Right cardiac atrium (tissue), 5 donors: ENCODE data around the gene RFXANK. TPM values are rescaled to one million over a fixed set of nuclear protein-coding genes. Genes with fewer than 3 reads are reported as not detected.
"Not testable (repeated sequence)": the region's sequence is repeated elsewhere in the genome, so short reads cannot be mapped to it uniquely, and the experiment has no call there.

Experiments
- ATAC-seq, 2 donors: fragments of 200-7000 bp; cut with Tn5 transposase; one replicate each; pipeline versions ENCODE4 v1.8.0 to v1.9.1; 2020; ENCODE audit warnings: moderate library complexity in 2 of 2, mild to moderate bottlenecking in 1 of 2
- DNase-seq, 3 donors: peaks; one replicate each; pipeline ENCODE4 v3.0.0-alpha.2; 2020
- H3K27ac ChIP-seq: one replicate; pipeline ENCODE4 v1.5.1; 2013; ENCODE audit warnings: mild to moderate bottlenecking, low read length, control low read depth, moderate library complexity
- H3K27me3 ChIP-seq: one replicate; pipeline ENCODE4 v1.6.1; 2013; ENCODE audit not compliant: control insufficient read depth, insufficient read depth
- H3K4me1 ChIP-seq: one replicate; pipeline ENCODE4 v1.6.1; 2013; ENCODE audit warnings: low read length; ENCODE audit not compliant: control insufficient read depth, insufficient read depth
- H3K4me3 ChIP-seq: one replicate; pipeline ENCODE4 v1.5.1; 2013; ENCODE audit warnings: low read length, control low read depth
- H3K9me3 ChIP-seq: one replicate; pipeline ENCODE4 v1.6.1; 2013; ENCODE audit warnings: low read length; ENCODE audit not compliant: control insufficient read depth
- WGBS: extraction: QIAGEN DNeasy Blood & Tissue Kit; methylation state at CpG from one replicate; pipeline ENCODE4 v1.1.7; 2013; 5-methylcytosine and 5-hydroxymethylcytosine counted together
- intact Hi-C, 4 donors: fragments of 100-400 bp; cut with DNase I; formaldehyde crosslinking; loops; one replicate each; pipeline versions ENCODE4 v1.11.0 to v1.14.0; 2022 to 2023
- polyA plus RNA-seq: library from polyadenylated mRNA; stranded (reverse); fragments of 200-250 nt; gene quantifications from one replicate; pipeline ENCODE4 v1.2.3, GENCODE V29; 2013
- total RNA-seq, 4 donors: library from RNA; stranded (reverse); fragmentation: NEBNext Ultra II Directional; extraction: Animal tissue kit (Norgen Biotek cat#: 25700); gene quantifications; one replicate each; pipeline ENCODE4 v1.2.1, GENCODE V29; 2021
- donor health status: healthy with polysubstance abuse.
- donor health status: DM: no; HTN: yes; CAD: no.
- donor health status: DM: no; HTN: no; CAD: no.
- donor health status: DM: no; HTN: yes; CAD: no; lungs with severe emphysema.
- donor health status: DM: yes; HTN: yes; CAD: no.

The RFXANK gene
- total and polyA plus RNA-seq, 5 donors = 35.2 to 55.0 (median 44.9) TPM

DNA sequence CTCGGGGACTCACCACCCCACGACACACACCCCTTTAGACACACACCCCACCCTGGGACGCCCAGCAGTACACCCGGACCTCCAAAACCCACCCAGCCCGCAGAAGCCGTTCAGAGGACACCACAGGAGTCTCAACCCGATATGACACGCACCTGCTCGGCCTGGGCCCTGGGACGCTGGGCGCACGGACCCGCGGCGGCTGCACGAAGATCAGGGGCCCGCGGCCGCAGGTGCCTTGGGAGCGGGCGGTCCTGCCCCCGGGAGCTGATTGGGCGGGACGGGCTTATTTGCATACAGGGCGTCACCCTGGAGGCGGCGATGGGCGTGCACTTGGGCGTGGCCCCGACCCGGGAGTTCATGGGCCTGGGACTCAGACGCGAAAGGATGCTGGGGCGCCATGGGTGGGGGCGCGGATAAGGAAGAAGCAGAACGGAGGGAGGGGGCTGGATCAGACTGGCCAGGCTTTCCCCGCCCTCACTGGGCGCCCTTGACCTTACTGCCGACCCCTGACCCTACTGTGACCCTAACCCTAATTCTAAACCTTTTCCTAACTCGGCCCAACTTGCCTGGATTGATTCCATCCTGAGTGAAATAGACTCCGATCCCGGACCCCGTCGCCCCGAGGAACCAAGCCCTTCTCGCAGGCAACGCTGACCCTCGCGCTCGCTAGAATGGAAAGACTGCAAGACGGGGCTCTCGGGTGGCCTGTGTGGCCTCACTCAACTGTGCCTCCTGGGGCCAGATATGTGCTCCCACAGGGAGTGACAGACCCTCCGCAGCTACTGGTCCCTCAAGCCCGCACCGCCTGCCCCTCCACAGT lies 21.8 kb upstream of the RFXANK start, which contains the start of gene MEF2B:
Gene MEF2B (minus strand): TSS at position 211 of the 820 bp plus-strand sequence. CDS start 19,528 bp downstream, outside the sequence.
- intact Hi-C loops = no loop called here
- Histone ChIP-seq H3K27ac (no peak within 1 kb of the TSS), H3K9me3 (no peaks in the 10 kb centered on the region), H3K4me1 (no peaks in the 10 kb centered on the region), H3K27me3 (no peaks in the 10 kb centered on the region), H3K4me3 (peak within 1 kb of the TSS; percentile 30)
- ATAC-seq (peak; percentile 91 to 92), DNase-seq (peak; percentile 85 to 91 (median 91))
- 10% methylated on average over 56 of the region's 56 CpGs for WGBS

- intact Hi-C loops = no loop called here
- WGBS = 71% methylated on average over 6 of the region's 6 CpGs
- no peaks in the 10 kb centered on the region for H3K4me1 ChIP-seq
- DNase-seq (no peak), ATAC-seq (no peak)
- no peaks in the 10 kb centered on the region for H3K9me3 ChIP-seq
- no peak overlapping the region for H3K4me3 ChIP-seq
- H3K27ac ChIP-seq = no peak overlapping the region
- H3K27me3 ChIP-seq = no peaks in the 10 kb centered on the region
These were observed 21.0 kb upstream of the RFXANK start for GRCh38 chr19:19170873-19171672.

- intact Hi-C loops = no loop called here
- Histone ChIP-seq H3K9me3 (no peaks in the 10 kb centered on the region), H3K4me1 (no peaks in the 10 kb centered on the region), H3K4me3 (no peak overlapping the region), H3K27me3 (no peaks in the 10 kb centered on the region), H3K27ac (no peak overlapping the region)
- ATAC-seq (no peak), DNase-seq (no peak)
- WGBS = 51% methylated on average over 8 of the region's 8 CpGs
These were observed 20.1 kb upstream of the RFXANK start for GRCh38 chr19:19171821-19172532.

- H3K27ac ChIP-seq, DNase-seq, H3K4me3 ChIP-seq, H3K4me1 ChIP-seq, H3K27me3 ChIP-seq, intact Hi-C loops, H3K9me3 ChIP-seq, ATAC-seq: not testable (repeated sequence)
- 86% methylated on average over 5 of the region's 5 CpGs for WGBS
These were observed 18.8 kb upstream of the RFXANK start for GRCh38 chr19:19173243-19173642.

DNA sequence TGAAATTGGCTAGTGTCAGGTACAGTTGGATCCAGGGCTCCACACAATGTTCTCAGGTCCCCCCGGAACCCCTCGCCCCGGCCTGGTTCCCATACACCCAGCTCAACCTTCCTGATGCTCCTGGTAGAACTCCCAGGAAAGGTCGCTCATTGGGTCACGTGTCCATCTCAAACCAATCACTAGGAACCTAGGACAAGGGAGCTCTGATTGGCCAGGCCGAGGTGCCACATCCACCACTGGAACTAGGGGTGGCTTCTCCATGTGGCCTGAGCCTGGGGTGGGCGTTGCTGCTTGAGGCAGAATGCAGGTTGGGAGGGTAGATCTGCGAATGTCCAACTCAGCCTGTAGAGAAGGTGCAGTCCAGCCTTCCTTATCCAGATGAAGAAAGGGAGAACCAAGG lies 15.1 kb upstream of the RFXANK start:
- no peak overlapping the region for H3K4me3 ChIP-seq
- no peaks in the 10 kb centered on the region for H3K4me1 ChIP-seq
- WGBS = 87% methylated on average over 8 of the region's 8 CpGs
- H3K27me3 ChIP-seq = no peaks in the 10 kb centered on the region
- no peak overlapping the region for H3K27ac ChIP-seq
- H3K9me3 ChIP-seq = no peaks in the 10 kb centered on the region
- ATAC-seq (no peak), DNase-seq (no peak)
- intact Hi-C loops = no loop called here

DNA sequence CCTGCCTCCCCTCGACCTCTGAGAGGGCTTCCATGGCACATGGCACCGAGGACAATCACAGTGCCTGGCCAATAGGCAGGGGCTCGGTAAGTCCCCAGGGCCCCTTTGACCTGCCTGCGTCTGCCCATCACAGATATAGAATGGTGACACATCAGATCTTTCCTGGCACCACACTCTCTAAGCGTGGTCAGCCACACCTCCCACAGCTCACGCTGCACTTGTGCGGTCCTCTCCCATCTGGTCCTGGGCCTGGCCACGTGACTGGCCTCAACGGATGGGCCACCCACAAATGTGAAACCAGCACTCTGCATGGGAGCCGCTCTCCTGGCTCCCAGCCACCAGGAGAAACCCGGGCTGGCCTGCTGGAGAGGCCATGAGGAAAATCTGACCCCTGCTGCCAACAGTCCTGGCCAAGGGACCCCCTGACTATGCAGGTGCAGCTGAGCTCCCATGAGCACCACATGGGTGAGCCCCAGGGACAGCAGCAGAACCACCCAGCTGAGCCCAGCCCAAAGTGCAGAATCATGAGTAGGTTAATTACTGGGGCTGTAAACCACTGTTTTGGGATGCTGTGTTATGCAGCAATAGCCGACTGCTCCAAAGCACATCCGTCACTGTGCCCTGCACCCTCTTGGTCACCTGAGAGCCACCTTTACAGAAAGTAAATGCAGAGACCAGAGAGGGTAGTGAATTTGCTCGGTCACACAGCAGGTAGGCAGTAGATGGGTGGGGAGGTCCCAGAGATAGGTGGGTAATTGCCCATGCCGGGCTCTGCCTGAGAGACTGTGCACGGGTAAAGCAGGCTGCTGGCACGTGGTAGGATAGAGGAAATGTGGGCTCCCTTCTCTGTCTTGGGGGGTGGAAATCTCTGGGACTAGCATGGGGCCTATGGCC lies 12.3 kb upstream of the RFXANK start:
- H3K4me1 ChIP-seq = no peaks in the 10 kb centered on the region
- ATAC-seq = no peak
- no peak overlapping the region for H3K27ac ChIP-seq
- no peak overlapping the region for H3K4me3 ChIP-seq
- no peaks in the 10 kb centered on the region for H3K9me3 ChIP-seq
- no peak for DNase-seq
- 83% methylated on average over 17 of the region's 17 CpGs for WGBS
- intact Hi-C loops = no loop called here
- H3K27me3 ChIP-seq = no peaks in the 10 kb centered on the region

- ATAC-seq (no peak), DNase-seq (no peak)
- no peaks in the 10 kb centered on the region for H3K9me3 ChIP-seq
- intact Hi-C loops = no loop called here
- no peaks in the 10 kb centered on the region for H3K4me1 ChIP-seq
- no peak overlapping the region for H3K4me3 ChIP-seq
- 90% methylated on average over 9 of the region's 9 CpGs for WGBS
- no peak overlapping the region for H3K27ac ChIP-seq
- H3K27me3 ChIP-seq = no peaks in the 10 kb centered on the region
These were observed 10.5 kb upstream of the RFXANK start for GRCh38 chr19:19181488-19181998.

DNA sequence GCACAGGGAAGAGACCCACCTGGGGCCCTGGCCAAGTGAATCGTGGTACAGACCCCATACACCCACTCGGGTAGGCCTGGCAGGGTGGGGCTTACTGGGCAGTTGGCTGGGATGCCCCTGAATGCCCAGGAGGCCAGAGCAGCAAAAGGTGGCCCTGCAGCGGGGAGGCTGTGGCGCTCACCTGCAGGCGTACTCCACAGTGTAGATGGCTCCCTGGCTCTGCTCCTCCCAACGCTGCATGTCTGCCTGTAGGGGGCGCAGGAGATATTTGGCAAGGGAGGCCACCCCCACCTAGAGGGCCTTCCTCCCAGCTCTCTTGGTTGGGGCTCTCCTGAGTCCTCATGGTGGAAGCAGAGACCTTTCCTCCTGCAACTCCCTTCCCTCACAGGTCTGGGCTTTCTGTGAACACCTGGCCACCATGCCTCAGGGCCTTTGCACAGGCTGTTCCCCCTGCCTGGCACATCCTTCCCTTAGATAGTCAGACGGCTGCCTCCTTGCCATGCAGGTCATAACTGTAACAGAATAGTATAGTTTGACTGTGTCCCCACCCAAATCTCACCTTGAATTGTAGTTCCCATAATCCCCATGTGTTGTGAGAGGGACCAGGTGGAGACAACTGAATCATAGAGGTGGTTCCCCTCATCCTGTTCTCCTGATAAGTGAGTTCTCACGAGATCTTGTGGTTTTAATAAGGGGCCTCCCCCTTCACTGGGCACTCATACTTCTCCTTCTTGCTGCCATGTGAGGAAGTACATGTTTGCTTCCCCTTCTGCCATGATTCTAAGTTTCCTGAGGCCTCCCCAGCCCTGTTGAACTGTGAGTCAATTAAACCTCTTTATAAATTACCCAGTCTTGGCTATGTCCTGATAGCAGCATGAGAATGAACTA lies 6.0 kb upstream of the RFXANK start:
- Histone ChIP-seq H3K9me3 (no peaks in the 10 kb centered on the region), H3K27ac (no peak overlapping the region), H3K4me3 (no peak overlapping the region), H3K4me1 (peaks cover 2% of the 10 kb centered on the region), H3K27me3 (no peaks in the 10 kb centered on the region)
- DNase-seq (no peak), ATAC-seq (peak; percentile 57 to 59)
- intact Hi-C loops = no loop called here
- WGBS = 62% methylated on average over 9 of the region's 9 CpGs

DNA sequence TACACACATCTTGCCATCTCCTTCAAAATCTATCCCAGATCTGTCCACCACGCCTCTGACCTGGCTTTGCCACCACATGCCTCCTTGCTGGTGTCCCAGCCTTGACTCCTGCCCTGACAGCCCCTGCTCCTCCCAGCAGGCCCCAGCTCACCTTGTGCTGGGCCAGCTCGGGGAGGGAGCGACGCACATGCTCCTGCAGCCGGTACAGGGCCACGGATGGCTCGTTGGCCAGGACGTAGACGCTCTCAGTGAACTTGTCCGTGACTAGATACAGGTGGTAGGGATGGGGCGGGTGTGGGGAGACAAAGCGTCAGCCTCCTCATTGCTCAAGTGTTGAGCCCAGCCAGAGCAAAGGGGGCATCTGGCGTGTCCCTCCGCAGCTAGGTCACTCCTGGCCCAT lies 5.3 kb upstream of the RFXANK start:
- DNase-seq (no peak), ATAC-seq (no peak)
- H3K27me3 ChIP-seq = no peaks in the 10 kb centered on the region
- intact Hi-C loops = no loop called here
- H3K4me3 ChIP-seq = no peak overlapping the region
- WGBS = 92% methylated on average over 14 of the region's 14 CpGs
- H3K4me1 ChIP-seq = peaks cover 3% of the 10 kb centered on the region
- H3K9me3 ChIP-seq = no peaks in the 10 kb centered on the region
- H3K27ac ChIP-seq = no peak overlapping the region
